SKM-1 (cell line): Measurements from ENCODE around the gene ASCC1.

Source experiments
- DNase-seq: peaks from one replicate; lab custom pipeline; 2025; ENCODE audit not compliant: unreplicated experiment; lab: John Stamatoyannopoulos, UW

Gene ASCC1, protein sequence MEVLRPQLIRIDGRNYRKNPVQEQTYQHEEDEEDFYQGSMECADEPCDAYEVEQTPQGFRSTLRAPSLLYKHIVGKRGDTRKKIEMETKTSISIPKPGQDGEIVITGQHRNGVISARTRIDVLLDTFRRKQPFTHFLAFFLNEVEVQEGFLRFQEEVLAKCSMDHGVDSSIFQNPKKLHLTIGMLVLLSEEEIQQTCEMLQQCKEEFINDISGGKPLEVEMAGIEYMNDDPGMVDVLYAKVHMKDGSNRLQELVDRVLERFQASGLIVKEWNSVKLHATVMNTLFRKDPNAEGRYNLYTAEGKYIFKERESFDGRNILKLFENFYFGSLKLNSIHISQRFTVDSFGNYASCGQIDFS

DNA sequence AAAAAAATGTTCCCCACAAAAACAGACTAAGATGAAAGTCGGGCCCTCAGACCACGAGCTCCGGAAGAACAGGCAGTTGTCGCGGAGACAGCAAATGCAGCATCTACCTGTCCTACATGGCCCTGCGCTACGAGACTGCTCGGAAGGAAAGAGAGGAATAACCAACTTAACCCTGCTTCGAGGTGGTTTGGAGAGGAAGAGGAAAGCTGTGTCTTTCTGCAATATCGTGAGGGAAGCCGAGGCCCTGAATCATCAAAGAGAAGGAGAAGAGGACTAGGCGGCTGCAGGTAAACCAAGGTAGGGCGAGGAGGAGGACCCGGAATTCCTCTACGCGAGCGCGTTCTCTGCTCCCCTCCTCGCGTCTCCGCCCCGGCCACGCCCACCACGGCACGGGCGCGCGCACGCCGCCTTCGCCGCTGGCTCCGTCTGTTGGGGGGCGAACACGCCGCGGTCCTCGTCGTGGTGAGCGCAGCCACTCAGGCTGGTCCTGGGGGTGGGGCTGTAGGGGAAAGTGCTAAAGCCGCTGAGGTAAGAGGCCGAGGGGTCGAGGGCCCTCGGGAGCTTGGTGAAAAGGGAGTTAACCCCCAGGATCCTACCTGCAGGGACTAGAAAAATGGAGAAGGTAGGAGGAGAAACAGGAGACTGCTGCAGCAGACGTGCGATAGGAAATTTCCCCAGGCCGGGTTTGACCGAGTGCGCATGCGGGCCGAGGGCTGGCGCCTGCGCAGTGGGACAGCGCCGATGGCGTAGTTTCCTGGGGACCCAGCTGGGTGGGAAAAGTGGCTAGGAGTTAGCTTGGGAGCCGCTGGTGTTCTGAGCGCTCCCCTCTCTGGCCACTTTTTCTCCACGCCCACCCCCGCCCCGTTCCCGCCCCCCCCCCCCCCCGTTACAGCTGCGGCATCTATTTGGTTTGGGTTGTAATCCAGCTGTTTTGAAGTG is at the start of gene ASCC1, which contains the start of gene ANAPC16:
TSS of gene ASCC1 (minus strand) at position 666 of the 939 bp plus-strand sequence. CDS start 2,978 bp downstream, outside the sequence.
TSS of gene ANAPC16 (plus strand) at position 402 of the 939 bp plus-strand sequence. CDS start 7,903 bp downstream, outside the sequence.
- DNase-seq, result peak; percentile 85

GRCh38 chr10:72265508-72265907 is 49.4 kb upstream of the ASCC1 start:
- DNase-seq, result no peak

- DNase-seq, result no peak
Measured at GRCh38 chr10:72264536-72264935, 48.5 kb upstream of the ASCC1 start.

DNA sequence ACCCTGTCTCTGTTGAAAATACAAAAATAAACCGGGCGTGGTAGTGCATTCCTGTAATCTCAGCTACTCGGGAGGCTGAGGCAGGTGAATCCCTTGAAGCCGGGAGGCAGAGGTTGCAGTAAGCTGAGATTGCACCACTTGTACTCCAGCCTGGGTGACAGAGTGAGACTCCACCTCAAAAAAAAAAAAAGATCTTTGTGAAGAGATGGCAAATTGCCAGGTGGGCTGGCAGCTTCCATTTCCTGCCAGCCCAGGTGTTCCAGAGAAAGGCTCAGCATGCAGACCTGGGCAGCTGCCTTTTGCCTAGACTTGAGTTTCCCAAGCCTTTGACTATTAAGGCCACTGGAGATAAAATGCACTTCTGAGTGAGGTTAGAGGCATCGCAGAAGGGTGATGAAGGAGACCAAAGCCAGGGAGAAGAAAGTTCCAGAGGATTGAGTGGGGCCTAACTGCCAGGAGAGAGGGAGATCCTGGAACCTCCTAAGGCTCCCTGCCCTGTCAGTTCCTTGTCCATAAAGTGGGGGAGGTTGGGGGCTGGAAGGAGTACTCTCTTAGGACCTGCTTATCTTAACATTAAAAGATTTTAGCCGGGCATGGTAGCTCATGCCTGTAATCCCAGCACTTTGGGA is 47.7 kb upstream of the ASCC1 start:
- no peak for DNase-seq

- no peak for DNase-seq
Measured at GRCh38 chr10:72261784-72262404, 45.8 kb upstream of the ASCC1 start.

- DNase-seq, result no peak
Measured at GRCh38 chr10:72260976-72261783, 45.1 kb upstream of the ASCC1 start.

GRCh38 chr10:72260239-72260975 is 44.3 kb upstream of the ASCC1 start:
- peak; percentile 47 for DNase-seq

GRCh38 chr10:72259491-72260238 is 43.6 kb upstream of the ASCC1 start:
- no peak for DNase-seq

DNA sequence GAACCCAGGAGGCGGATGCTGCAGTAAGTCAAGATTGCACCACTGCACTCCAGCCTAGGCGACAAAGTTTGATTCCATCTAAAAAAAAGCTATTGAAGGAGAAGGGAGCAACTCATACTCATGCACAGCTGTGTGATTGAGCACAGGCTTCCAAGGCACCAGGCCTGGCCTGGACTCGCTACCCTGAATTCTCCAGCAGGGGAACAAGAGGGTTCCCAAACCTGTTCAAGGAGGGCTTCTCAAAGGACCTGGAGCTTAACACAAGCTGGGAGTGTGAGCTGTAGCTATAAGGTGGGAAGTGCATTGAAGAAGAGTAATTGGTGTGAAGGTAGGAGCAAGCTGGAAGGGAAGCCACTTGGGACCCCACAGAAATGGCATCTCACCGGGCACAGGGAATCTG is 42.5 kb upstream of the ASCC1 start:
- DNase-seq, result no peak

- DNase-seq, result no peak
Measured at GRCh38 chr10:72257051-72257892, 41.2 kb upstream of the ASCC1 start.

DNA sequence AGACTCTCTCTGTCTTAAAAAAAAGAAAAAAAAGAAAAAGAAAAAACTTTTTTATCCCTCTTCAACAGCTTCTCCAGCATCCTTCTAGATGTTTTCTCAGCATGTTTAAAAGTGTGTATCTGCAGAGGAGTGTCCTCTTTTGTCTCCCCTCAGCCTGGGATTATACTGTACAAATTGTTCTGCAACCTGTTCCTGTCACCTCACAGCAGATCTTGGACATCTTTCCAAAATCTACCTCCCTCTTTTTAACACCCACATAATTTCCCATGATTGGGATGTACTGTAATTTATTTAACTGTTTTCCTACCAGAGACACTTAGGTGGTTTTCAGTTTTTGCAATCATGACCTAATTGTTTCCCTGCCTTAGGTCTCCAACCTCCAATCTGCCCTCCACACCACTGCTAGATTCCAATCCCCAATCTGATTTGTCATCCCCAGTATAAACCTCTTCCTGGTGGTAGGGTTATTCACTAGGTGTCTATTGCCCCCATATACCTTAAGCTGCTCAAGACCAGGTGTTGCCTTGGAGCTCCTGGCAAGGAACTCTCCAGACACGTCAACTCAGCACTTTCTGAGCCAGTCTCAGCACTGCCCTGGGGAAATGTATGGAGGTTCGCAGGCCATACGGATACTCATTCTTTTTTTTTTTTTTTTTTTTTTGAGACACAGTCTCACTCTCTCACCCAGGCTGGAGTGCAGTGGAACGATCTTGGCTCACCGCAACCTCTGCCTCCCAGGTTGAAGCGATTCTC is 40.1 kb upstream of the ASCC1 start:
- DNase-seq, result no peak

- no peak for DNase-seq
Measured at GRCh38 chr10:72254813-72255568, 38.9 kb upstream of the ASCC1 start.

- DNase-seq, result no peak
Measured at GRCh38 chr10:72253578-72253977, 37.5 kb upstream of the ASCC1 start.

GRCh38 chr10:72252972-72253371 is 36.9 kb upstream of the ASCC1 start:
- no peak for DNase-seq

DNA sequence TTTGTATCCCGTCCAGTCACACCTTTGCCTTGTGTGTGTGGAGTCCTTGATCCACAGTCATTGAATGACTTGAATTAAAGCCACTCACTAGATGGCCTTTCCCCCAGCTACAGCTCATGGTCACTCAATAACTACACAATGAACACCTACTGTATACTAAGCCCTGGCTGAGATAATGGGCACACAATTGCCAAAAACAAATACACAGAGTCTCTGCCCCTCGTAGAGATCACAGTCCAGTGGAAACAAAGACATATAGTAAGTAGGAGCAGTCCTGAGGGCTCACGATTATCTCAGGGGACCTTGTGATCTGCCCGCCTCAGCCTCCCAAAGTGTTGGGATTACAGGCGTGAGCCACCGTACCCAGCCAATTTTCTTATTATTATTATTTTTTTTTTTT is 35.6 kb upstream of the ASCC1 start:
- DNase-seq, result no peak

GRCh38 chr10:72250666-72251065 is 34.6 kb upstream of the ASCC1 start:
- no peak for DNase-seq
